Measurements from ENCODE around the gene KBTBD4. TPM values are rescaled to one million over a fixed set of nuclear protein-coding genes. Genes with fewer than 3 reads are reported as not detected.

Gene KBTBD4
- total RNA-seq, 1 experiment from 2014 or later: 15.9 TPM

DNA sequence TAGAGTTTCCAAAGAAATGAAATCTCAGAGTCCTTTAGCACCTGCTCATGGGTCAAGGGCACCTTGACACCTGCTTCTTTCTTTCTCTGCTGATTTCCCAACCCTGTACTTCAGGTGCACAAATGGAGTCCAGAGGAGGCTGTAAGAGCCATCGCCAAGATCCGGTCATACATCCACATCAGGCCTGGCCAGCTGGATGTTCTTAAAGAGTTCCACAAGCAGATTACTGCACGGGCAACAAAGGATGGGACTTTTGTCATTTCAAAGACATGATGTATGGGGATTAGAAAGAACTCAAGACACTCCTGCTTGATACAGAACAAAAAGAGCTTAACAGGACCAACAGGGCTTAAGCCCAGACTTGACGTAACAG lies 7.4 kb downstream of the KBTBD4 start:
- Histone ChIP-seq H2BK12ac (ENCODE audit: insufficient read length, low read depth, low read length) (no peak overlapping the region), H3K4me2 (ENCODE audit: insufficient read depth, insufficient read length, low read length) (no peak overlapping the region), H3K9me3 (ENCODE audit: control insufficient read depth, low read depth, low read length) (no peaks in the 10 kb centered on the region), H4K91ac (ENCODE audit: insufficient read length, low read depth, low read length) (no peak overlapping the region), H3K9ac (ENCODE audit: extremely low read depth, insufficient read length, low read length) (no peak overlapping the region), H3K18ac (ENCODE audit: insufficient read length, low read depth, low read length) (no peak overlapping the region), H3K23me2 (ENCODE audit: insufficient read length, low read depth, low read length, poor library complexity, severe bottlenecking) (no peaks in the 10 kb centered on the region), H2BK120ac (ENCODE audit: low read depth, low read length, poor library complexity, severe bottlenecking) (no peak overlapping the region), H4K5ac (ENCODE audit: insufficient read length, low read depth, low read length) (no peak overlapping the region), H3K4ac (ENCODE audit: low read depth, low read length) (no peak overlapping the region), H2BK5ac (ENCODE audit: insufficient read length, low read length) (no peak overlapping the region), H3K79me2 (ENCODE audit: insufficient read depth, low read length) (no peaks in the 10 kb centered on the region; the same call in 1 of the 2 replicates), H3K27ac (ENCODE audit: insufficient read length, low read depth, low read length) (no peak overlapping the region), H3K56ac (ENCODE audit: insufficient read length, low read depth, low read length) (no peak overlapping the region), H2AFZ (ENCODE audit: low read length) (no peak overlapping the region), H4K8ac (replicated peaks; ENCODE audit: insufficient read length, low read depth, low read length) (no peak overlapping the region), H3K4me1 (ENCODE audit: insufficient read depth, low read length) (no peaks in the 10 kb centered on the region), H3K27me3 (ENCODE audit: insufficient read depth, low read length) (no peaks in the 10 kb centered on the region), H3T11ph (ENCODE audit: low read length) (no peak overlapping the region), H4K20me1 (ENCODE audit: control insufficient read depth, insufficient read depth, insufficient read length) (no peaks in the 10 kb centered on the region), H3K79me1 (ENCODE audit: insufficient read depth, low read depth, low read length, poor library complexity, severe bottlenecking) (peaks cover 3% of the 10 kb centered on the region), H3K23ac (ENCODE audit: insufficient read length, low read depth, low read length) (no peak overlapping the region), H2BK20ac (ENCODE audit: low read depth, low read length, poor library complexity, severe bottlenecking) (no peak overlapping the region), H2AK5ac (ENCODE audit: insufficient read length, low read length) (no peak overlapping the region), H2BK15ac (ENCODE audit: low read depth, low read length) (no peak overlapping the region), H3K14ac (ENCODE audit: insufficient read depth, low read length) (no peak overlapping the region)
- Mint-ChIP-seq H3K4me3 (no peak overlapping the region), H3K4me1 (peaks cover 5 to 6% of the 10 kb centered on the region in 2 experiments; a peak in 3 of 4 replicates), H3K36me3 (ENCODE audit: insufficient read depth in 1 of 3, low read depth in 3 of 3) (peaks cover 21 to 75% (median 66%) of the 10 kb centered on the region in 3 experiments), H3K9me3 (no peaks in the 10 kb centered on the region), H3K27ac (no peak overlapping the region; a peak in 1 of 7 replicates), H3K27me3 (ENCODE audit: low read depth) (no peaks in the 10 kb centered on the region)
- TF ChIP-seq, protein P1, sequence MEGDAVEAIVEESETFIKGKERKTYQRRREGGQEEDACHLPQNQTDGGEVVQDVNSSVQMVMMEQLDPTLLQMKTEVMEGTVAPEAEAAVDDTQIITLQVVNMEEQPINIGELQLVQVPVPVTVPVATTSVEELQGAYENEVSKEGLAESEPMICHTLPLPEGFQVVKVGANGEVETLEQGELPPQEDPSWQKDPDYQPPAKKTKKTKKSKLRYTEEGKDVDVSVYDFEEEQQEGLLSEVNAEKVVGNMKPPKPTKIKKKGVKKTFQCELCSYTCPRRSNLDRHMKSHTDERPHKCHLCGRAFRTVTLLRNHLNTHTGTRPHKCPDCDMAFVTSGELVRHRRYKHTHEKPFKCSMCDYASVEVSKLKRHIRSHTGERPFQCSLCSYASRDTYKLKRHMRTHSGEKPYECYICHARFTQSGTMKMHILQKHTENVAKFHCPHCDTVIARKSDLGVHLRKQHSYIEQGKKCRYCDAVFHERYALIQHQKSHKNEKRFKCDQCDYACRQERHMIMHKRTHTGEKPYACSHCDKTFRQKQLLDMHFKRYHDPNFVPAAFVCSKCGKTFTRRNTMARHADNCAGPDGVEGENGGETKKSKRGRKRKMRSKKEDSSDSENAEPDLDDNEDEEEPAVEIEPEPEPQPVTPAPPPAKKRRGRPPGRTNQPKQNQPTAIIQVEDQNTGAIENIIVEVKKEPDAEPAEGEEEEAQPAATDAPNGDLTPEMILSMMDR (conservative IDR thresholded peaks at IDR 0.05): no peak
- no CpG with 5 or more reads among the region's 4 CpGs for WGBS (ENCODE audit: extremely low coverage, insufficient read length, low lambda C conversion rate)
- no peak for DNase-seq
